Naive thymus-derived CD8-positive, alpha-beta T cell (primary cell): ENCODE results near the gene PLBD2. TPM values are rescaled to one million over a fixed set of nuclear protein-coding genes. Genes with fewer than 3 reads are reported as not detected.
"Not testable (repeated sequence)": the region's sequence is repeated elsewhere in the genome, so short reads cannot be mapped to it uniquely, and the experiment has no call there.

ENCODE experiments used
- ATAC-seq, 2 donors: fragments of 150-1000 bp; cut with Tn5 transposase in 1 of 2; sonication (Bioruptor Pico), chemical (Tn5 transposase) in 1 of 2; 1 replicate in 1 of 2; 2 replicates in 1 of 2; pipeline ENCODE4 v1.10.0; 2021; ENCODE audit warnings: mild to moderate bottlenecking in 2 of 2, moderate library complexity in 2 of 2
- POLR2A ChIA-PET: fragments of 350-600 bp; sonication (Branson Sonifier 250); formaldehyde crosslinking; loops from one replicate; lab custom pipeline; 2021; ENCODE audit warnings: antibody characterized with exemption; lab: Charles Lee
- DNase-seq, 10 donors: peaks; one replicate each; pipeline versions ENCODE4 v3.0.0 to v3.0.0-alpha.2; 2020 to 2022
- H3K27ac Mint-ChIP-seq, 10 donors: one replicate each; pipeline ENCODE4 v1.8.0; 2020 to 2022; ENCODE audit warnings: mild to moderate bottlenecking in 10 of 10, mixed read lengths in 10 of 10, moderate library complexity in 4 of 10, inconsistent platforms in 1 of 10
- H3K27me3 Mint-ChIP-seq, 5 donors: one replicate each; pipeline ENCODE4 v1.8.0; 2021 to 2022; ENCODE audit warnings: mixed read lengths in 5 of 5
- H3K36me3 Mint-ChIP-seq, 3 donors: one replicate each; pipeline ENCODE4 v1.8.0; 2020 to 2022; ENCODE audit warnings: mixed read lengths in 3 of 3, mild to moderate bottlenecking in 2 of 3, inconsistent platforms in 1 of 3
- H3K4me1 Mint-ChIP-seq, 4 donors: one replicate each; pipeline ENCODE4 v1.8.0; 2021 to 2022; ENCODE audit warnings: mixed read lengths in 4 of 4
- H3K4me3 Mint-ChIP-seq, 10 donors: one replicate each; pipeline ENCODE4 v1.8.0; 2020 to 2022; ENCODE audit warnings: mild to moderate bottlenecking in 10 of 10, mixed read lengths in 10 of 10, moderate library complexity in 6 of 10, inconsistent platforms in 1 of 10
- H3K9me3 Mint-ChIP-seq, 9 donors: one replicate each; pipeline ENCODE4 v1.8.0; 2020 to 2022; ENCODE audit warnings: mixed read lengths in 9 of 9, mild to moderate bottlenecking in 3 of 9, inconsistent platforms in 1 of 9, moderate library complexity in 1 of 9
- polyA plus RNA-seq, 3 donors: library from polyadenylated mRNA; unstranded; fragments of 300-500 nt; fragmentation: Illumina TruSeq; gene quantifications; one replicate each; pipeline ENCODE4 v1.2.3, GENCODE V29; 2021
- total RNA-seq, 8 experiments: library from RNA in 2 of 8; stranded (reverse) in 2 of 8; gene quantifications; one replicate each; pipeline ENCODE4 v1.2.3 and lab custom pipeline; 2021 to 2026

PLBD2 gene
- total and polyA plus RNA-seq, 5 experiments from 2014 or later = 5.1 to 13.1 (median 9.4) TPM

DNA sequence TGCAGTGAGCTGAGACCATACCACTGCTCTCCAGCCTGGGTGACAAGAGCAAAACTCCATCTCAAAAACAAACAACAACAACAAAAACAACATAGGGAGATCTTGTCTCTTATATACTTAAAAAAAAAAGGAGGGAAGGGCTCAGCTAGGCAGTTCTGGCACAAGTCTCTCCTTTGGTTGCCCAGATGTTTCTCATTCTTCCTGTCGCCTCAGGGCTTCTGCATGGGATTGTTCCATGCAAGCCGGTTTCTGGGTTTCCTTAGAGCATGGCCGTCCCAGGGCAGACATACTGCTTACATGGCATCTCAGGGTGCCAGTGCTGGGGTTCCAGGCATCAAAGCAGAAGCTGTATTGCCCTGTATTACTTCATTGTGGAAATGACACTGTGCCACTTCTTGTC is 18.3 kb upstream of the PLBD2 start:
- H3K4me3 Mint-ChIP-seq = no peak overlapping the region
- peaks cover 0 to 7% (median 4%) of the 10 kb centered on the region in 4 donors for H3K4me1 Mint-ChIP-seq
- no peak for DNase-seq
- ATAC-seq = no peak
- H3K27ac Mint-ChIP-seq = peak overlapping the region in 1 of 10 donors; percentile 4
- POLR2A ChIA-PET = interaction anchor here (1.1 kb wide), 1 partner anchor 10 kb away, joined by 3 read pairs; no protein-coding TSS in a partner anchor
- no peaks in the 10 kb centered on the region for H3K36me3 Mint-ChIP-seq
- H3K27me3 Mint-ChIP-seq = no peaks in the 10 kb centered on the region
- no peaks in the 10 kb centered on the region for H3K9me3 Mint-ChIP-seq

DNA sequence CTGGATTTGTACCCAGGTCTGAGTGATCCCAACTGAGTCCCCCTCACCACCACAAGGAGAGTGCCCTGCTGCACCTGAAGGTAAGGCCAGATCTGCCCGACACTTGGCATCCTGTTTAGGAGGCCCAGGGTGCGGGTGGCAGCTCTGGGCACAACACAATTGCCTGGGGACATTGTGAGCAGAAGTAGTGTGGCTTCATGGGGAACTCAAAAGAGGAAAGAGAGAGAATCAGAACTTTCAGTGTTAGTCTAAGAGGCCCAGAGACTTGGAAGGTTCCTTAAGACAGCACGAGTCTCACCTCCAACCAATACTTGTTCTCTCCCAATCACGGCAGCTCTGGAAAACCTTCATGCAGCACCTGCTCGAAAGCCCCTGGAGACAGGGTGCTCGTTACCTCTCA is 16.9 kb upstream of the PLBD2 start:
- no peak for ATAC-seq
- H3K4me1 Mint-ChIP-seq = peaks cover 0 to 3% (median under 1%) of the 10 kb centered on the region in 4 donors

DNA sequence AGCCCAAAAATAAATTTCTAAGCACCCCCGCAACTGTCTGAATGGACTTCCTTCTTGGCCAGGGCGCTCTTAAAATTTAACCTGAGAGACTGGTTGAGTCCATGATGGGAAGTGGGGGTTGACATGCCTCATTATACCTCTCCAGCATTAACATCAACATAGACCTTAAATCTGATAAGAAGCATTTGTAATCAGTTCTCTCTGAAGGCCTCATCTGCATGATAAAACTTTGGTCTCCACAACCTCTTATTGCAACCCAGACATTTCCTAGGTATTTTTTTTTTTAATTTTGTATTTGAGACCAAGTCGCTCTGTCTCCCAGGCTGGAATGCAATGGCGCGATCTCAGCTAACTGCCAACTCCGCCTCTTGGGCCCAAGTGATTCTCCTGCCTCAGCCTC is 13.1 kb upstream of the PLBD2 start:
- Mint-ChIP-seq H3K4me1 (no peaks in the 10 kb centered on the region), H3K27ac (no peak overlapping the region), H3K9me3 (no peaks in the 10 kb centered on the region), H3K4me3 (no peak overlapping the region), H3K36me3 (no peaks in the 10 kb centered on the region), H3K27me3 (peaks cover 0 to 7% (median 4%) of the 10 kb centered on the region in 5 donors)
- no peak for DNase-seq
- ATAC-seq = no peak
- POLR2A ChIA-PET = no interaction called here

More for the DNA sequence above, 16.9 kb upstream of the PLBD2 start:
- H3K9me3 Mint-ChIP-seq = no peaks in the 10 kb centered on the region
- no peak overlapping the region for H3K4me3 Mint-ChIP-seq
- POLR2A ChIA-PET = no interaction called here
- no peaks in the 10 kb centered on the region for H3K36me3 Mint-ChIP-seq
- DNase-seq = no peak
- peak overlapping the region in 1 of 10 donors; percentile 78 for H3K27ac Mint-ChIP-seq
- H3K27me3 Mint-ChIP-seq = no peaks in the 10 kb centered on the region

DNA sequence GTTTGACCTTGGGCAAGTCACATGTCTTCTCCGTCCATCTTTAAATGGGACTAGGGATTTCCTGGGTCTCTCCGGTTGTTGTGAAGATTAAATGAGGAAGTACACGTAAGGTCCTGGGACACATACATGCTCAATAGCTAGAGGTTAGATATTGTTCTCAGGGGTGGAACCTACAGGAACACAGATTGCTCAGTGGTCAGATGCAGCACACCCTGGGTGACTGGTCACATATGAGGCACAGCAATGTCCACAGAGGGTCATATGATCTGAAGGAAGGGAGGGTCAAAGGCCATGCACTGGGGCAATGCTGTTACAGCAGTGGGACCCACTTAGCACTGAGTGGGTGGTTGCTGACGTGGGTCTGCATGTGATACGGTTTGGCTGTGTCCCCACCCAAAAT is 12.0 kb upstream of the PLBD2 start:
- Mint-ChIP-seq H3K4me1 (no peaks in the 10 kb centered on the region), H3K4me3 (no peak overlapping the region), H3K9me3 (no peaks in the 10 kb centered on the region), H3K27me3 (peaks cover 0 to 7% (median 4%) of the 10 kb centered on the region in 5 donors), H3K27ac (no peak overlapping the region), H3K36me3 (no peaks in the 10 kb centered on the region)
- POLR2A ChIA-PET = no interaction called here
- no peak for DNase-seq
- ATAC-seq = no peak

DNA sequence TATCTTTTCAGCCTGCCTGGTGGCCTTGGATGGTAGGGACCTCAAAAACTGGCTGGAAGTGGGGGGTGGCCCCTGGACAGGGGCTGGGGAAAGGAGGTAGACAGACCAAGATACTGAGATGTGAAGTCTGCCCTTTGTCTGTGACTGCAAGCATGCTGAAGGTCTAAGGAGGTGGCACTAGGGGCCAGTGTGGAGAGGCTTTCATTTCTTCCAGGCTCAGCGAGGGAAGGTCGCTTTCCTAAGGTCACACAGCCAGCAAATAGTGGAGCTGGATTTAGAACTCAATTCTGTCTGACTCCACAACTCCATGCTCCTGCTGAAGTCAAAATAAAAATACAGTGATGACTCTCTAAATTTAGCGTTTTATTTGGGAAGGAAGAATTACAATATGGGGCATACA is 11.3 kb upstream of the PLBD2 start:
- POLR2A ChIA-PET = no interaction called here

DNA sequence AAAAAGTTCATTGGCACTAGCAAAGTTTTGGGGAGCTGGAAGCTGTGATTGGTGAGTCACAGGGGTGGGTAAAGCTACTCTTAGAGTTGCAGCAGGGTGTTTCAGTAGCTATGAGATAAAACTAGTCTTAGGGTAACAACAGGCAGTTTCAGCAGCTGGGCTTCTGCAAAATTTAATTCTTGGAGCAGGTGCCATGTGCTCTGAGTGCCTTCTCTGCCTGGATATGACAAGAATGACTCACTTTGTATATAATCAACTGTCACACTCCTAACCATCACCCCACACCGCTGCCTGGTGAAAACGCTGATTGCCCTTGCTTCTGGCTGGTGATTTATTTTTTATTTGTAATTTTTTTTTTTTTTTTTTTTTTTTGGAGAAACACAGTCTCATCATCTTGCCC is 10.5 kb upstream of the PLBD2 start:
- no peaks in the 10 kb centered on the region for H3K9me3 Mint-ChIP-seq
- POLR2A ChIA-PET = no interaction called here
- no peak overlapping the region for H3K27ac Mint-ChIP-seq
- H3K4me1 Mint-ChIP-seq = peaks cover 2 to 6% (median 3%) of the 10 kb centered on the region in 4 donors
- DNase-seq = no peak
- no peak overlapping the region for H3K4me3 Mint-ChIP-seq
- peaks cover 2 to 12% (median 7%) of the 10 kb centered on the region in 5 donors for H3K27me3 Mint-ChIP-seq
- no peak for ATAC-seq
- no peaks in the 10 kb centered on the region for H3K36me3 Mint-ChIP-seq

More for the DNA sequence above, 11.3 kb upstream of the PLBD2 start:
- Mint-ChIP-seq H3K27me3 (peaks cover 0 to 7% (median 4%) of the 10 kb centered on the region in 5 donors), H3K36me3 (no peaks in the 10 kb centered on the region), H3K9me3 (no peaks in the 10 kb centered on the region), H3K4me1 (no peaks in the 10 kb centered on the region), H3K27ac (no peak overlapping the region), H3K4me3 (no peak overlapping the region)
- DNase-seq (no peak), ATAC-seq (no peak)

DNA sequence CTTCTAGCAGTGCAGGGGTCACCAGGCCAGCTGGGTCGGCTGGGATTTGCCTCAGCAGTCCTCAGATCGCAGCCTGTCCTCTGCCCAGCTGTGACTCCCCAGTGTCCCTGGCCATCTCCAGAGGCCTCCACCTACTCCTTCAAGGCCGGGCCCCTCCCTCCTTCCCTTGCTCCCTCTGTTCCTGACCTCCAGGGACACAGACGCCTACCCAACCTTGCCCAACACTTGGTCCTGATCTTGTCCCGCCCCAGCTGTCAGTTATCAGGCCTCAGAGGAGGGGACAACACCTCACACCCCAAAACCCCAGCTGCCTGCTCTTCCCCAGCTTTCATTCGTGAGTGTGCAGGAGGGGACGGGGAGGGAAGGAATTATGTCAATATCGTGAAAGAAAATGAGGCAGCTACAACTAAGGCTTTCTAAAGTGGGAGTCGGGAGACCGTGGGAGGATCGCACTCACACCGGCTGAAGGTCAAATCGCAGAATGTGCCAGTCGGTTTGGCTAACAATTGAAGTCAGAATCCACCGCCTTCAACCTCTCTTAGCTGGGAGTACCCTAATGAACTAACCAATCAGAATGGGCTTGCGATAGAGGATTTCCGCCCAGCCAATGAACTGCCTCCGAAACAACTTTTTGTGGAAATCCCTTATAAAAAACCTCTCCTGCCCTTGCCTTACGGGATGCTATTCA is 9.4 kb upstream of the PLBD2 start:
- no peaks in the 10 kb centered on the region for H3K9me3 Mint-ChIP-seq
- DNase-seq (no peak), ATAC-seq (no peak)
- peaks cover 2 to 12% (median 8%) of the 10 kb centered on the region in 5 donors for H3K27me3 Mint-ChIP-seq
- H3K36me3 Mint-ChIP-seq = no peaks in the 10 kb centered on the region
- H3K4me1 Mint-ChIP-seq = peaks cover 2 to 6% (median 3%) of the 10 kb centered on the region in 4 donors
- no peak overlapping the region for H3K27ac Mint-ChIP-seq
- POLR2A ChIA-PET = interaction anchor here (0.5 to 1.3 kb wide), 3 partner anchors 8 to 1435 kb away, joined by 3 to 8 read pairs (median 3); partner anchors contain the start of gene SLC8B1
- no peak overlapping the region for H3K4me3 Mint-ChIP-seq

DNA sequence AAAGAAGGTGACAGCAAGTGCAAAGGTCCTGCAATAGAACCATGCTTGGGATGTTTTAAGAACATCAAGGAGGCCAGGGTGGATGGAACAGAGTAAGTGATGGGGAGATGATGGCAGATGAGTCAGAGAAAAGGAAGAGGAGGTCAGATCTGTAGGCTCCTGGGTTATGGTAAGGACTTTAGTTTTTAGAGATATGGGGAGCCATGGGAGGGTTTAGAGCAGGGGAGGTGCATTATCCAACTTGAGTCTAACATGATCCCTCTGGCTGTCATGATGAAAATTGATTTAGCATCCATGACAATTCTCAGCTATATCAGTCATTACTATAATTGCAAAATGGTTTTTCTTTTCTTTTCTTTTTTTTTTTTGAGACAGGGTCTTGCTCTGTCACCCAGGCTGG is 7.3 kb upstream of the PLBD2 start:
- Mint-ChIP-seq H3K27ac (no peak overlapping the region), H3K4me1 (peaks cover 2 to 6% (median 3%) of the 10 kb centered on the region in 4 donors), H3K36me3 (no peaks in the 10 kb centered on the region), H3K4me3 (no peak overlapping the region), H3K9me3 (no peaks in the 10 kb centered on the region), H3K27me3 (peaks cover 2 to 12% (median 8%) of the 10 kb centered on the region in 5 donors)
- POLR2A ChIA-PET = no interaction called here
- DNase-seq = no peak
- ATAC-seq = no peak

DNA sequence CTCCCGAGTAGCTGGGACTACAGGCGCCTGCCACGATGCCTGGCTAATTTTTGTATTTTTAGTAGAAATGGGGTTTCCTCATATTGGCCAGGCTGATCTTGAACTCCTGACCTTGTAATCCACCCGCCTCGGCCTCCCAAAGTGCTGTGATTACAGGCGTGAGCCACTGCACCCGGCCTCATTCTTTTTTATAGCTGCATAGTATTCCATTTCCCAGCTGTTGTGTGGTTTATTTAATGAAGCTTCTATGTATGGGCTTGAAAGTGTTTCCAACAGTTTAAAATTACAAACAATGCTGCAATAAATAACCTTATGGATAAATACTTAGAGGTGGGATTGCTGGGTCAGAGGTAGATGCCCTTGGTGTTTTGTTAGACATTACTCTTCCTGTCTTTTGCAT is 4.2 kb upstream of the PLBD2 start:
- H3K36me3 Mint-ChIP-seq, DNase-seq, ATAC-seq, H3K4me3 Mint-ChIP-seq, H3K27ac Mint-ChIP-seq, H3K9me3 Mint-ChIP-seq: not testable (repeated sequence)
- H3K4me1 Mint-ChIP-seq = peaks cover 6 to 10% (median 9%) of the 10 kb centered on the region in 4 donors
- peaks cover 2 to 10% (median 4%) of the 10 kb centered on the region in 5 donors for H3K27me3 Mint-ChIP-seq
- POLR2A ChIA-PET = interaction anchor here (0.7 kb wide), 1 partner anchor 124 kb away, joined by 3 read pairs; no protein-coding TSS in a partner anchor

DNA sequence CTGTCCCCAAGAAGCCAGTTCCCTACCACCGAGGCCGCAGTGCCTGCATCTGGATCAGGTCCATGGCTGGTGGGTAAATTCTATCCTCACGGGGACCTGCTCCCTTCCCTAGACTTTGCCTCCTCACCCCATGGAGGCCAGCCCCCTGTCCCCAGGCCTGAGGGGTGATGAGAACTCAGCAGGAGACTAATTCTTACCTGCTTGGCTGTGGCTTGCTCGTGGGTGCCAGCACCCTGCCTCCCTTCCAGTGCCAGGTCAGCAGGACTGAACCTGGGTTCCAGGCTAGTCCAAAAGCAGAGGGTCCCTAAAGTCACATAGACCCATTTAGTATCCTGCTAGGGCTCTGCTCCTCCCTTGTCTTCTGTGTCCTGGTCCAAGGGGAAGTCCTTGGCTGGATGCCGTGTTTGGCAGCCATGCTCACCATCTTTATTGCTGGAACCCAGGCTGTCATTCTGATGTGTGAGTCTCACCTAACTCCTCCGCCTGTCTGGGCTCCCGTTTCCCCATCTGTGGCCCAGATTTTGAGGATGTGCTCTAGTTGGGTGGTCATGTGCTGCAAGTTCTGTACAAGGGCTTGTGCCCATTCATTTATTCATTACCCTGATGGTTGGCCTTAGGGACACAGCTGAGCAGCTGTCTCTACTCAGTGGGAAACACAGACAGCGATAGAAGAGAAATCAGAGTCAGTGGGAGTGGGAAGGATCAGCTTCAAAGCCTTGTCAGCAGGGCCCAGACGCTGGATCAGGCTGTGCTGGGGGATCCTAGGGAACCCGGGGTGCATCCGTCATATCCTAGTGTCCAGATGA is 949 bp downstream of the PLBD2 start:
- DNase-seq (peak in 2 of 10 donors; percentile 16 to 24), ATAC-seq (no peak)
- peaks cover 14 to 24% (median 23%) of the 10 kb centered on the region in 4 donors for H3K4me1 Mint-ChIP-seq
- H3K27me3 Mint-ChIP-seq = no peaks in the 10 kb centered on the region
- peaks cover 0 to 5% (median 3%) of the 10 kb centered on the region in 3 donors for H3K36me3 Mint-ChIP-seq
- peak overlapping the region; percentile 79 to 94 (median 84) for H3K27ac Mint-ChIP-seq
- peak overlapping the region; percentile 67 to 87 (median 82) for H3K4me3 Mint-ChIP-seq
- no peaks in the 10 kb centered on the region for H3K9me3 Mint-ChIP-seq
- POLR2A ChIA-PET = interaction anchor here (1.6 kb wide), 1 partner anchor 24 kb away, joined by 6 read pairs; the partner anchor contains the start of gene SLC8B1

DNA sequence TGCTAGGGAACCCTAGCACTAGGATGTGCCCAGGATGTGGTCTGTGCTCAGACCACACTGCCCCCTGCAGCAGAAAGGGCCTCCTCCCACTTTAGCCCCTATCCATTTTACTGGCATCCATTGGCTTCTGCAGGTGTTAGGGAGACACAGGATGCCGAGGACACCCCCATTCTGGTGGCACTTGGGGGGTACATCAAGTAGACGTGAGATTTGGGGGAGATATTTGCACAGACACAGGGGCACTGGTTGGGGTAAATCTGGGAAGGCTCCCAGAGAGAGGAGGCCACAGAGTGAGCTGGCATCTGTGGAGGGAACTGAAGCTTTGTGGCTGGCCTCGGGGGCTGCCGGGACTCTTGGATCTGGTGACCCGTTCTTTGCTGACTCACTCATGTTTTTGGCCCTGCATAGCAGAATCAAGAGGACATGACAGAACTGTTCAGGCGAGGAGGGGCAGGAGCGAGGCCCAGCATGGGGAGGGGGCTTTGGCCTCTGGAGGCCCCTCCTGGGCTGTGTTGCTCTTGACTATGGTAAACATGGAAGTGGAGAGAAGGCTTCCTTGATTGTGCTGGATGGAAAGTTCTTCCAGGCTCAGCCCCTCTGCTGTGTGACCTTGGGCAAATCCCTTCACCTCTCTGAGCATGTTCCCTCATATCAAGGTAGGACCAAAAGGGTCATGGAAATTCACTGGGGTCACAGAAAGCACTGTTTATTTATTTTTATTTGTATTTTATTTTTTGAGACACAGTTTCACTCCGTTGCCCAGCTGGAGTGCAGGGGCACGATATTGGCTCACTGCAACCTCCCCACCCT is 1.8 kb downstream of the PLBD2 start:
- POLR2A ChIA-PET = no interaction called here
- no peaks in the 10 kb centered on the region for H3K9me3 Mint-ChIP-seq
- H3K4me3 Mint-ChIP-seq = peak overlapping the region in 9 of 10 donors; percentile 67 to 87 (median 81)
- peaks cover 14 to 24% (median 23%) of the 10 kb centered on the region in 4 donors for H3K4me1 Mint-ChIP-seq
- ATAC-seq (no peak), DNase-seq (no peak)
- H3K27me3 Mint-ChIP-seq = no peaks in the 10 kb centered on the region
- peak overlapping the region; percentile 33 to 87 (median 80) for H3K27ac Mint-ChIP-seq
- peaks cover 0 to 12% (median 8%) of the 10 kb centered on the region in 3 donors for H3K36me3 Mint-ChIP-seq
